Measurements from ENCODE around the gene ARHGEF12. TPM values are rescaled to one million over a fixed set of nuclear protein-coding genes. Genes with fewer than 3 reads are reported as not detected.

ARHGEF12 gene
- total and polyA plus RNA-seq, 2 experiments from 2014 or later: 9.0 to 38.9 TPM

DNA sequence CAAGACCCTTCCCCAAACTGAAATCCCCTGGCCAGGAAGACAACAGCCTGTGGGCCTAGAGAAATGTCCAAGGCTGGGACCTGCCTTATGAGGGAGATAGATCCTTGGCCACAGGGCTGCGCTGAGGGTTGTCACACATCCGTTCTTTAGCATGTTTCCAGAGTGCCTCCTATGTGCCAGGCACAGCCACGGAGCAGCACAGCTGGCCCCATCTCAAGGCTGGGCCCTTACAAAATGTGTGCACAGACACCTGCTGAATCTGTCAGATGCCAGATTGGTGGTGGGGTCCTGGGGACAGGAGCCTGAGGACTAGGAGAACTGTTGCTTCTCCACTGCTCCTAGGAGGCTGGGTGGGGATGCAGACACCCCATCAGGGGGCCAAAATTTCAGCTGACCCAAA lies 186.5 kb downstream of the ARHGEF12 start:
- Mint-ChIP-seq H3K4me3 (no peak overlapping the region; the same call in 2 of the 3 replicates), H3K27me3 (ENCODE audit: insufficient read depth, low read depth, poor library complexity) (peaks cover 19% of the 10 kb centered on the region), H3K9me3 (no peaks in the 10 kb centered on the region; the same call in 2 of the 3 replicates), H3K4me1 (peaks cover 31% of the 10 kb centered on the region), H3K36me3 (ENCODE audit: low read depth) (no peaks in the 10 kb centered on the region), H3K27ac (no peak overlapping the region)
- no peak for DNase-seq (ENCODE audit: low spot score)
- no peak overlapping the region for H3K4me3 ChIP-seq
- H3K27ac ChIP-seq (ENCODE audit: low read depth): no peak overlapping the region
- no peak for ATAC-seq
- H3K27me3 ChIP-seq (ENCODE audit: insufficient read depth): no peaks in the 10 kb centered on the region
- H2AFZ ChIP-seq: no peak overlapping the region
- no peaks in the 10 kb centered on the region for H4K20me1 ChIP-seq (replicated peaks; ENCODE audit: insufficient read depth)
- H3K36me3 ChIP-seq (ENCODE audit: insufficient read depth): no peaks in the 10 kb centered on the region
- H3K4me2 ChIP-seq: no peak overlapping the region
- H3K9me2 ChIP-seq (ENCODE audit: insufficient read depth): no peaks in the 10 kb centered on the region
- TF ChIP-seq JUNB (IDR thresholded peaks at IDR 0.05; ENCODE audit: unreplicated experiment) (no peak), NANOG (IDR thresholded peaks at IDR 0.05; ENCODE audit: borderline replicate concordance) (no peak), CREB1 (CRISPR knock-in tag; IDR thresholded peaks at IDR 0.05; ENCODE audit: low read depth) (no peak), CTCF (conservative IDR thresholded peaks at IDR 0.05; ENCODE audit: low read depth in 2 of 2) (no peak), REST (IDR thresholded peaks at IDR 0.05; ENCODE audit: unreplicated experiment) (no peak), STAT1 (IDR thresholded peaks at IDR 0.05; ENCODE audit: unreplicated experiment) (no peak), EZH2phosphoT487 (IDR thresholded peaks at IDR 0.05; ENCODE audit: unreplicated experiment) (no peak)
- H3K4me1 ChIP-seq (ENCODE audit: insufficient read depth): peaks cover 22% of the 10 kb centered on the region
- H3F3A ChIP-seq (replicated peaks; ENCODE audit: low read depth): 0 out of 2 replicates have a peak, but pooled peaks cover 7% of the 10 kb centered on the region
- H3K79me2 ChIP-seq (replicated peaks; ENCODE audit: insufficient read depth): no peaks in the 10 kb centered on the region

DNA sequence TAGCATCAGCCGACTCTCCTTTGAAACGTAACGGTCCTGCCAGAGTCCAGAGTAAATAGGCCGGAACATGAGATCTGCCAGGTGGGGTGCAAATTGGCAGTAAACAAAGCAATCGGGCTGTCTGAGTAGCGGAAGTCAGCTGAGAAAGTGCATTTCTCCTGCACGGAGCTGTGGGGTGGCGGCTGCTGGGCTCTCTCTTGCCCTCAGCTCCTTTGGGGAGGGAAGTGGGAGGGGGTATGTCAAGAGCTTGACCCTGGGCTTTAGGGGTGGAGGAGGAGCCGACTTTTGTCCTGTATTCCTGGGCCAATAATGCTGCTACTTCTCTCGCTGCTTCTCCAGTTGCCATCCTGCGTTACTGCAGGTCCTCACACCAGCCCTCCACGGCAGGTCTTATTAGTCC lies 187.0 kb downstream of the ARHGEF12 start:
- Histone ChIP-seq H3K79me2 (replicated peaks; ENCODE audit: insufficient read depth) (no peaks in the 10 kb centered on the region), H3K4me3 (no peak overlapping the region), H3K9me2 (ENCODE audit: insufficient read depth) (no peaks in the 10 kb centered on the region), H3K4me2 (peak overlapping the region; percentile 55; the same call in 1 of the 2 replicates), H2AFZ (no peak overlapping the region), H4K20me1 (replicated peaks; ENCODE audit: insufficient read depth) (no peaks in the 10 kb centered on the region), H3F3A (replicated peaks; ENCODE audit: low read depth) (0 out of 2 replicates have a peak, but pooled peaks cover 7% of the 10 kb centered on the region), H3K27me3 (ENCODE audit: insufficient read depth) (no peaks in the 10 kb centered on the region), H3K36me3 (ENCODE audit: insufficient read depth) (no peaks in the 10 kb centered on the region), H3K4me1 (ENCODE audit: insufficient read depth) (peaks cover 20% of the 10 kb centered on the region), H3K27ac (ENCODE audit: low read depth) (no peak overlapping the region)
- no peak overlapping the region; the same call in 2 of the 3 replicates for H3K4me3 Mint-ChIP-seq
- H3K9me3 Mint-ChIP-seq: no peaks in the 10 kb centered on the region; the same call in 2 of the 3 replicates
- TF ChIP-seq REST (IDR thresholded peaks at IDR 0.05; ENCODE audit: unreplicated experiment) (no peak), CREB1 (CRISPR knock-in tag; IDR thresholded peaks at IDR 0.05; ENCODE audit: low read depth) (no peak), CTCF (conservative IDR thresholded peaks at IDR 0.05; ENCODE audit: low read depth in 2 of 2) (no peak), EZH2phosphoT487 (IDR thresholded peaks at IDR 0.05; ENCODE audit: unreplicated experiment) (no peak), ETS1 (IDR thresholded peaks at IDR 0.05) (no peak), JUNB (IDR thresholded peaks at IDR 0.05; ENCODE audit: unreplicated experiment) (no peak), NANOG (IDR thresholded peaks at IDR 0.05; ENCODE audit: borderline replicate concordance) (no peak), STAT1 (IDR thresholded peaks at IDR 0.05; ENCODE audit: unreplicated experiment) (no peak), POLR2AphosphoS5 (IDR thresholded peaks at IDR 0.05; ENCODE audit: low read depth) (no peak)
- peak; percentile 49 for DNase-seq (ENCODE audit: low spot score)
- ATAC-seq: peak; percentile 7
- peaks cover 26% of the 10 kb centered on the region for H3K4me1 Mint-ChIP-seq
- H3K27me3 Mint-ChIP-seq (ENCODE audit: insufficient read depth, low read depth, poor library complexity): peaks cover 16% of the 10 kb centered on the region
- no peaks in the 10 kb centered on the region for H3K36me3 Mint-ChIP-seq (ENCODE audit: low read depth)
- H3K27ac Mint-ChIP-seq: no peak overlapping the region
